Calu3 (cell line): ENCODE measurements around the gene POPDC2. TPM values are rescaled to one million over a fixed set of nuclear protein-coding genes. Genes with fewer than 3 reads are reported as not detected.

Experiments used
- BruUV-seq: library from RNA; stranded (reverse); fragments of 400-500 nt; replicated peaks from 2 replicates; lab custom pipeline; 2021; lab: Mats Ljungman, UMichigan
- CTCF ChIA-PET: fragments of 300-600 bp; sonication (Branson Sonifier 250); formaldehyde crosslinking; loops from one replicate; lab custom pipeline; 2022; ENCODE audit warnings: antibody characterized with exemption; lab: Charles Lee
- DNase-seq: peaks from one replicate; pipeline ENCODE4 v3.0.0; 2022
- H3K27ac Mint-ChIP-seq: one replicate; pipeline ENCODE4 v1.8.0; 2022; ENCODE audit warnings: mixed read lengths; ENCODE audit not compliant: unreplicated experiment
- H3K27me3 Mint-ChIP-seq: one replicate; pipeline ENCODE4 v1.8.0; 2022; ENCODE audit warnings: mixed read lengths; ENCODE audit not compliant: unreplicated experiment
- H3K36me3 Mint-ChIP-seq: one replicate; pipeline ENCODE4 v1.8.0; 2022; ENCODE audit warnings: mild to moderate bottlenecking, moderate library complexity, mixed read lengths; ENCODE audit not compliant: insufficient read depth, unreplicated experiment
- H3K4me1 Mint-ChIP-seq: one replicate; pipeline ENCODE4 v1.8.0; 2022; ENCODE audit warnings: mild to moderate bottlenecking, low read depth, mixed read lengths; ENCODE audit not compliant: unreplicated experiment
- H3K4me3 Mint-ChIP-seq: one replicate; pipeline ENCODE4 v1.8.0; 2022; ENCODE audit warnings: mild to moderate bottlenecking, low read depth, moderate library complexity, mixed read lengths; ENCODE audit not compliant: unreplicated experiment
- H3K9me3 Mint-ChIP-seq: one replicate; pipeline ENCODE4 v1.8.0; 2022; ENCODE audit warnings: low read depth, mixed read lengths; ENCODE audit not compliant: unreplicated experiment
- CTCF ChIP-seq: fragments of 200-600 bp; IDR thresholded peaks from one replicate; pipeline ENCODE4 v1.8.0; 2022; ENCODE audit warnings: antibody characterized with exemption; ENCODE audit not compliant: unreplicated experiment
- intact Hi-C: fragments of 100-400 bp; cut with micrococcal nuclease; formaldehyde crosslinking; loops from one replicate; pipeline ENCODE4 v1.10.0; 2022; ENCODE audit not compliant: unreplicated experiment
- total RNA-seq: library from RNA; stranded (reverse); gene quantifications from 2 replicates; pipeline ENCODE4 v1.2.3, GENCODE V29; 2022

POPDC2 gene
- total RNA-seq, 1 experiment from 2014 or later = 0.80 TPM

GRCh38 chr3:119624002-119624720 lies 36.2 kb downstream of the POPDC2 start:
- TF ChIP-seq CTCF = no peak
- Mint-ChIP-seq H3K27me3 (peaks cover 22% of the 10 kb centered on the region), H3K4me3 (no peak overlapping the region), H3K9me3 (no peaks in the 10 kb centered on the region), H3K27ac (no peak overlapping the region), H3K4me1 (peaks cover 8% of the 10 kb centered on the region), H3K36me3 (peaks cover 4% of the 10 kb centered on the region)
- intact Hi-C loops = no loop called here
- no peak for DNase-seq
- CTCF ChIA-PET = no interaction called here
- no TSS peak for BruUV-seq

GRCh38 chr3:119620899-119621298 lies 39.5 kb downstream of the POPDC2 start:
- TF ChIP-seq CTCF = no peak
- no peak overlapping the region for H3K27ac Mint-ChIP-seq
- intact Hi-C loops = no loop called here
- CTCF ChIA-PET = no interaction called here
- no peaks in the 10 kb centered on the region for H3K9me3 Mint-ChIP-seq
- no TSS peak for BruUV-seq
- DNase-seq = no peak
- H3K27me3 Mint-ChIP-seq = peaks cover 19% of the 10 kb centered on the region
- no peak overlapping the region for H3K4me3 Mint-ChIP-seq
- peaks cover 8% of the 10 kb centered on the region for H3K4me1 Mint-ChIP-seq
- peaks cover 4% of the 10 kb centered on the region for H3K36me3 Mint-ChIP-seq

- Mint-ChIP-seq H3K4me3 (no peak overlapping the region), H3K9me3 (no peaks in the 10 kb centered on the region), H3K27me3 (peaks cover 7% of the 10 kb centered on the region), H3K4me1 (peaks cover 8% of the 10 kb centered on the region), H3K36me3 (no peaks in the 10 kb centered on the region), H3K27ac (no peak overlapping the region)
- no peak for TF ChIP-seq CTCF
- intact Hi-C loops = no loop called here
- DNase-seq = no peak
- CTCF ChIA-PET = interaction anchor here (0.5 kb wide), 1 partner anchor 734 kb away, joined by 5 read pairs; no protein-coding TSS in a partner anchor
- BruUV-seq = no TSS peak
Observed at GRCh38 chr3:119619094-119619493, 41.3 kb downstream of the POPDC2 start.

- Mint-ChIP-seq H3K27ac (no peak overlapping the region), H3K27me3 (peaks cover 18% of the 10 kb centered on the region), H3K36me3 (no peaks in the 10 kb centered on the region), H3K4me3 (no peak overlapping the region), H3K9me3 (no peaks in the 10 kb centered on the region), H3K4me1 (peaks cover 8% of the 10 kb centered on the region)
- DNase-seq = no peak
- BruUV-seq = no TSS peak
- no peak for TF ChIP-seq CTCF
- intact Hi-C loops = no loop called here
- CTCF ChIA-PET = no interaction called here
Observed at GRCh38 chr3:119616056-119616455, 44.3 kb downstream of the POPDC2 start.
